SU-DHL-6 (cell line): ENCODE data around the gene IFITM5.

Source experiments
- H2AFZ ChIP-seq: fragments of 200-600 bp; sonication (generic); 2 replicates; pipeline ENCODE4 v1.6.1; 2014; ENCODE audit warnings: low read depth, mild to moderate bottlenecking, moderate library complexity, mixed read lengths, antibody characterized with exemption, low read length; ENCODE audit not compliant: severe bottlenecking
- H3F3A ChIP-seq: fragments of 200-600 bp; shearing (Covaris generic); 2 replicates; pipeline ENCODE4 v1.6.0; 2016; ENCODE audit warnings: antibody characterized with exemption, mild to moderate bottlenecking; ENCODE audit not compliant: insufficient read depth
- H3K27ac ChIP-seq: fragments of 200-600 bp; sonication (generic); 2 replicates; pipeline ENCODE4 v1.5.1; 2016; ENCODE audit warnings: low read depth, mild to moderate bottlenecking, low read length, moderate library complexity, mixed read lengths
- H3K27me3 ChIP-seq: fragments of 200-600 bp; sonication (generic), shearing (Covaris generic); 2 replicates; pipeline ENCODE4 v1.6.0; 2014; ENCODE audit warnings: mild to moderate bottlenecking, low read length
- H3K36me3 ChIP-seq: fragments of 200-600 bp; sonication (generic); 2 replicates; pipeline ENCODE4 v1.6.1; 2014; ENCODE audit warnings: mild to moderate bottlenecking, low read length, mixed read lengths
- H3K4me2 ChIP-seq: fragments of 300-600, 200-600 bp; shearing (Covaris generic), sonication (generic); 2 replicates; pipeline ENCODE4 v1.6.0; 2014; ENCODE audit warnings: low read length, low read depth, mild to moderate bottlenecking; ENCODE audit not compliant: poor library complexity, severe bottlenecking
- H3K4me3 ChIP-seq: fragments of 200-600 bp; sonication (generic); 2 replicates; pipeline ENCODE4 v1.5.1; 2014; ENCODE audit warnings: antibody characterized with exemption, low read length, mild to moderate bottlenecking, mixed read lengths; ENCODE audit not compliant: insufficient read depth, poor library complexity, severe bottlenecking
- H3K79me2 ChIP-seq: fragments of 200-600 bp; sonication (generic); 2 replicates; pipeline ENCODE4 v1.6.1; 2014; ENCODE audit warnings: mild to moderate bottlenecking, low read length, moderate library complexity; ENCODE audit not compliant: insufficient read depth
- H3K9ac ChIP-seq: fragments of 200-600 bp; sonication (generic); 2 replicates; pipeline ENCODE4 v1.7.0; 2014; ENCODE audit warnings: mild to moderate bottlenecking, low read length
- H3K9me2 ChIP-seq: fragments of 200-600 bp; sonication (generic); replicated peaks from 2 replicates; pipeline ENCODE4 v1.6.1; 2014; ENCODE audit warnings: low read length; ENCODE audit not compliant: insufficient read depth
- H3K9me3 ChIP-seq: fragments of 200-600 bp; sonication (generic); 2 replicates; pipeline ENCODE4 v1.6.1; 2014; ENCODE audit warnings: low read length, mixed read lengths; ENCODE audit not compliant: insufficient read depth
- H4K20me1 ChIP-seq: fragments of 200-600 bp; sonication (generic); 2 replicates; pipeline ENCODE4 v1.6.1; 2014; ENCODE audit warnings: low read depth, mild to moderate bottlenecking, antibody characterized with exemption, low read length, moderate library complexity, mixed read lengths
- CTCF ChIP-seq: fragments of 200-600 bp; sonication (generic); IDR thresholded peaks from one replicate; pipeline ENCODE4 v1.5.1; 2017; ENCODE audit warnings: antibody characterized with exemption, mild to moderate bottlenecking, low read length, moderate library complexity; ENCODE audit not compliant: insufficient read depth, poor library complexity, severe bottlenecking
- EZH2phosphoT487 ChIP-seq: fragments of 200-600 bp; sonication (generic), shearing (Covaris generic); conservative IDR thresholded peaks from 2 replicates; pipeline ENCODE4 v1.6.1; 2018; ENCODE audit warnings: mild to moderate bottlenecking, antibody characterized with exemption, low read length, moderate library complexity, mixed read lengths

The IFITM5 gene

DNA sequence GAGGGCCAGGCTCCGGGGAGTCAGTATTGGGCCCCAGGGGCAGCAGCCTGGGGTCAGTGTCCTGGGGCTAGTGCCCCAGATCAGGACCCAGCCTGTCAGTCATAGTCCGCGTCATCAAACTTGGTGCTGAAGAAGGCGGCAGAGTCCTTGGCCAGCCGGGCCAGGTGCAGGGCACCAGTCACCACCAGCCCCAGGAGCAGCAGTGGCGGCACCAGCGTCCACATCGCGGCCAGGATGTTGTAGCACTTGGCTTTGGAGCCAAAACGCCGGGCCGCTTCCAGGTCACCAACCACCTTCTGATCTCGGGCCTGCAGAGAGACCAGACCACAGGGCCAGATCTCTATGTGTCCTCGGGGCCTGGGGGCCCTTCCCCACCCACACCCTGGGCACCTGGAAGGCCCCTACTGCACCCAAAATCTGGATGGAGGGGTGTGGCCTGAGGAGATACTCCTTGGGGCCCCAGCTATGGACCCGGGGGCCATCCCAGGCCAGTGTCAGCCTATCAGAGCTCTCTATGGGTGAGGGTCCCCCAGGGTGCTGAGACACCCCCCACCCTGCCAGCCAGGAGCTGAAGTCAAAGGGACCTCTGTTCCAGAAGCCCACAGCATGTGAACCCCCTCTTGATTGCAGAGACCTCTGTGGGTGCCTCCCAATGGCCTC is 790 bp downstream of the IFITM5 start:
- Histone ChIP-seq H3K79me2 (no peaks in the 10 kb centered on the region), H3K9me3 (no peaks in the 10 kb centered on the region), H3K4me2 (no peak overlapping the region), H3K27me3 (no peaks in the 10 kb centered on the region), H2AFZ (no peak overlapping the region), H3K4me3 (no peak overlapping the region), H3K9me2 (no peaks in the 10 kb centered on the region), H3K9ac (no peak overlapping the region), H3K36me3 (no peaks in the 10 kb centered on the region), H4K20me1 (no peaks in the 10 kb centered on the region), H3F3A (no peaks in the 10 kb centered on the region; the same call in 1 of the 2 replicates), H3K27ac (no peak overlapping the region)
- TF ChIP-seq CTCF, result no peak
- TF ChIP-seq EZH2phosphoT487, result no peak

DNA sequence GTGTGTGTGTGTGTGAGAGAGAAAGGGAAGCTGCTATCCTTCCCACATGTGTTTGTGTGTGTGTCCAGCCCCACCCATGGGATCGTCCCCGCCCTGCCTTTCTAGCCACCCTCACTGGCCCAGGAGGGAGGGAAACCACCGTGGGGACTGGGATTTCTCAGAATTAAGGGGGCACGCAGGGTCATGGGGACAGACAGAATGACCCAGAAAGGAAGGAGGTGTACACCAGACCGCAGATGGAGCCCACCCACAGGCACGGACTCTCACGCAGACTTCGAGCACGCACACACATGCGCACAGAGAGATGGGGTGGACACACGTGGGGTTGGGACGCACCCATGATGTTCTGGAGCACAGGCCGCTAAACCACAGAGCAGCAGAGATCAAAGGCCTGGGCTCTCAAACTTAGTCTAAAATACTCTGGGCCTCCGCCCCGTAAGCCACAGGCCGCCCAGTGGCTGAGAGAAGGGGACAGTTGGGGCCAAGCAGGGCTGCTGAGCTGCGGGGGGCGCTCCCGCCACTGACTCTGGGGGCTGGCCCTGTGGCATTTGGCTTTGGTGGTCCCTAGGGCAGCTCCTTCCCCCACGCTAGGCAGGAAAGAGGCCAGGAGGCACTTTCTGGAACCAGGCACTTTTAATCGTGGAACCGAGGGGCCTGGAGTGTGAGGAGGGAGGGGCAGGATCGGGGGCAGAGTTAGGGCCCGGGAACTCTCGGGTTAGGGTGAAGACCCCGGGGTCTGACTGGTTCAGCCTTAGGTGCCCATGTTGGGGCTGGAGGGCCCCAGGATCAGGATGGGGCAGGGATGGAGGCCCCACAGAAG is 1.5 kb downstream of the IFITM5 start:
- Histone ChIP-seq H3K9ac (no peak overlapping the region), H3K27ac (no peak overlapping the region), H3K4me3 (no peak overlapping the region), H3K9me2 (no peaks in the 10 kb centered on the region), H3K9me3 (no peaks in the 10 kb centered on the region), H3K36me3 (no peaks in the 10 kb centered on the region), H3K4me2 (no peak overlapping the region), H3K27me3 (no peaks in the 10 kb centered on the region), H4K20me1 (no peaks in the 10 kb centered on the region), H2AFZ (no peak overlapping the region), H3K79me2 (no peaks in the 10 kb centered on the region), H3F3A (no peaks in the 10 kb centered on the region)
- TF ChIP-seq EZH2phosphoT487, result no peak
- TF ChIP-seq CTCF, result no peak

- H3K36me3 ChIP-seq, result no peaks in the 10 kb centered on the region
- no peak overlapping the region for H3K27ac ChIP-seq
- no peaks in the 10 kb centered on the region for H3F3A ChIP-seq
- H3K4me2 ChIP-seq, result no peak overlapping the region
- TF ChIP-seq EZH2phosphoT487, result no peak
- TF ChIP-seq CTCF, result no peak
- H4K20me1 ChIP-seq, result no peaks in the 10 kb centered on the region
- H3K4me3 ChIP-seq, result no peak overlapping the region
- H3K9ac ChIP-seq, result no peak overlapping the region
- no peaks in the 10 kb centered on the region for H3K9me2 ChIP-seq
- H2AFZ ChIP-seq, result no peak overlapping the region
- H3K9me3 ChIP-seq, result no peaks in the 10 kb centered on the region
- no peaks in the 10 kb centered on the region for H3K27me3 ChIP-seq
- H3K79me2 ChIP-seq, result no peaks in the 10 kb centered on the region
These were observed 2.2 kb downstream of the IFITM5 start for GRCh38 chr11:297051-297585.
